GM12865 (cell line): ENCODE measurements around the gene CENPP.

ENCODE experiments used
- DNase-seq: peaks from one replicate; pipeline ENCODE4 v3.0.0; 2010; ENCODE audit warnings: low read depth
- H3K4me3 ChIP-seq: 2 replicates; pipeline ENCODE4 v1.5.1; 2011; ENCODE audit warnings: mild to moderate bottlenecking, low read depth, low read length, control low read depth
- CTCF ChIP-seq: IDR thresholded peaks from 2 replicates; pipeline ENCODE4 v1.5.1; 2011; ENCODE audit warnings: low read length, control low read depth, low read depth, inconsistent platforms; ENCODE audit not compliant: insufficient read depth; ENCODE audit errors: missing control alignments

The CENPP gene

GRCh38 chr9:92385001-92385400, 59.2 kb downstream of the CENPP start:
- DNase-seq, result no peak
- no peak overlapping the region for H3K4me3 ChIP-seq
- TF ChIP-seq CTCF, result no peak

GRCh38 chr9:92385477-92385876, 59.7 kb downstream of the CENPP start:
- H3K4me3 ChIP-seq, result no peak overlapping the region
- TF ChIP-seq CTCF, result no peak
- no peak for DNase-seq

- DNase-seq, result no peak
- TF ChIP-seq CTCF, result no peak
Observed at GRCh38 chr9:92385953-92386352, 60.2 kb downstream of the CENPP start.

GRCh38 chr9:92392690-92393089, 66.9 kb downstream of the CENPP start:
- no peak for DNase-seq
- H3K4me3 ChIP-seq, result no peak overlapping the region
- no peak for TF ChIP-seq CTCF

More at GRCh38 chr9:92385953-92386352, 60.2 kb downstream of the CENPP start:
- no peak overlapping the region for H3K4me3 ChIP-seq

GRCh38 chr9:92393686-92394085, 67.9 kb downstream of the CENPP start:
- no peak for DNase-seq
- no peak overlapping the region for H3K4me3 ChIP-seq
- TF ChIP-seq CTCF, result no peak

- no peak for TF ChIP-seq CTCF
- DNase-seq, result no peak
- no peak overlapping the region for H3K4me3 ChIP-seq
Observed at GRCh38 chr9:92395617-92396016, 69.9 kb downstream of the CENPP start.

- no peak for DNase-seq
- TF ChIP-seq CTCF, result no peak
- H3K4me3 ChIP-seq, result no peak overlapping the region
Observed at GRCh38 chr9:92397853-92398252, 72.1 kb downstream of the CENPP start.
